Measurements from ENCODE around the gene LRIT2. TPM values are rescaled to one million over a fixed set of nuclear protein-coding genes. Genes with fewer than 3 reads are reported as not detected.

The LRIT2 gene, protein sequence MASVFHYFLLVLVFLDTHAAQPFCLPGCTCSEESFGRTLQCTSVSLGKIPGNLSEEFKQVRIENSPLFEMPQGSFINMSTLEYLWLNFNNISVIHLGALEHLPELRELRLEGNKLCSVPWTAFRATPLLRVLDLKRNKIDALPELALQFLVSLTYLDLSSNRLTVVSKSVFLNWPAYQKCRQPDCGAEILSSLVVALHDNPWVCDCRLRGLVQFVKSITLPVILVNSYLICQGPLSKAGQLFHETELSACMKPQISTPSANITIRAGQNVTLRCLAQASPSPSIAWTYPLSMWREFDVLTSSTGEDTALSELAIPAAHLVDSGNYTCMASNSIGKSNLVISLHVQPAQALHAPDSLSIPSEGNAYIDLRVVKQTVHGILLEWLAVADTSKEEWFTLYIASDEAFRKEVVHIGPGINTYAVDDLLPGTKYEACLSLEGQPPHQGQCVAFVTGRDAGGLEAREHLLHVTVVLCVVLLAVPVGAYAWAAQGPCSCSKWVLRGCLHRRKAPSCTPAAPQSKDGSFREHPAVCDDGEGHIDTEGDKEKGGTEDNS
- total RNA-seq, result not detected

DNA sequence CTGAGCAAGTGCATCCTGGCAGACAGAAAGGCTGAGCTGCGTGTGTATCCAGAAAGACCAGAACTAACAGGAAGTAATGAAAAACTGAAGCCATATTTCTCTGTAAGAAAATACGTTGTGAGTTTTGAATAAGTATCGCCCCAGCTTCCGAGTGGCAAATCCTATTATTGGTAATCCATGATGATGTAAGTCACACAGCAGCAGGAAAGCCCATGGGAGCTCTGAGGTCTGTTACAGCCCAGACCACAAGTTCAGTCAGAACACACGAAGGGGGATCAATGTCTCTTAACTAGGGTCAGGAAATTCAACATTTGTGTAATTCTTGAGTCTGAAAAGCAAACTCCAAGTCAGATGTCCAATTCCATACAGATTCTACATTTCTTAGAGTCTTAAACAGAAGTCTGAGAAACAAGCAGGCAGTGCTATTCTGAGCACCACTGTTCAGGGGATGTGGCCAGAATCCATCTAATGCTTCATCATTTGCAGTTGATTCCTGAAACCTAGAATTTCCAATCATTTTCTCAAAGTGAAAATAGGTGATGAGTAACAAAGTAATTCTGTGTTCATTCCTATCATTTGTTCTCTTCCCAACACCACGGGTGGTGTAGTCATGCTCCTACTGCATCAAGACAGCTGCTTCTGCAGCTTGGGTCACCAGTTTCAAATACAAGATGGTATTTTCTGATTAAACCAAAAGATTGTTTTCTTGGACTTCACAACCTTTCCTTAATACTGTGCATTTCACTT, at the start of gene LRIT2:
TSS of gene LRIT2 (minus strand) at position 118 of the 747 bp plus-strand sequence. CDS start at position 94, 24 bp downstream.
- ATAC-seq, result no peak
- TF ChIP-seq, protein P1, sequence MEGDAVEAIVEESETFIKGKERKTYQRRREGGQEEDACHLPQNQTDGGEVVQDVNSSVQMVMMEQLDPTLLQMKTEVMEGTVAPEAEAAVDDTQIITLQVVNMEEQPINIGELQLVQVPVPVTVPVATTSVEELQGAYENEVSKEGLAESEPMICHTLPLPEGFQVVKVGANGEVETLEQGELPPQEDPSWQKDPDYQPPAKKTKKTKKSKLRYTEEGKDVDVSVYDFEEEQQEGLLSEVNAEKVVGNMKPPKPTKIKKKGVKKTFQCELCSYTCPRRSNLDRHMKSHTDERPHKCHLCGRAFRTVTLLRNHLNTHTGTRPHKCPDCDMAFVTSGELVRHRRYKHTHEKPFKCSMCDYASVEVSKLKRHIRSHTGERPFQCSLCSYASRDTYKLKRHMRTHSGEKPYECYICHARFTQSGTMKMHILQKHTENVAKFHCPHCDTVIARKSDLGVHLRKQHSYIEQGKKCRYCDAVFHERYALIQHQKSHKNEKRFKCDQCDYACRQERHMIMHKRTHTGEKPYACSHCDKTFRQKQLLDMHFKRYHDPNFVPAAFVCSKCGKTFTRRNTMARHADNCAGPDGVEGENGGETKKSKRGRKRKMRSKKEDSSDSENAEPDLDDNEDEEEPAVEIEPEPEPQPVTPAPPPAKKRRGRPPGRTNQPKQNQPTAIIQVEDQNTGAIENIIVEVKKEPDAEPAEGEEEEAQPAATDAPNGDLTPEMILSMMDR (IDR thresholded peaks at IDR 0.05 in 4 of 5, conservative IDR thresholded peaks at IDR 0.05 in 1 of 5), result no peak
- TF ChIP-seq POLR2A (IDR thresholded peaks at IDR 0.05), result no peak
- in situ Hi-C loops (cut with MboI; ENCODE audit: low sequenced_read_pairs in 4 of 4) (no loop called here), intact Hi-C loops (cut with DNase I; ENCODE audit: low total_unique reads) (no loop called here)
- no peaks in the 10 kb centered on the region for H3K9me3 ChIP-seq
- no peaks in the 10 kb centered on the region for H3K4me1 ChIP-seq
- no peak for DNase-seq
- no peak within 1 kb of the TSS for H3K27ac ChIP-seq
- no peaks in the 10 kb centered on the region for H3K27me3 ChIP-seq
- H3K4me3 ChIP-seq, result no peak within 1 kb of the TSS
- H3K36me3 ChIP-seq, result no peaks in the 10 kb centered on the region

DNA sequence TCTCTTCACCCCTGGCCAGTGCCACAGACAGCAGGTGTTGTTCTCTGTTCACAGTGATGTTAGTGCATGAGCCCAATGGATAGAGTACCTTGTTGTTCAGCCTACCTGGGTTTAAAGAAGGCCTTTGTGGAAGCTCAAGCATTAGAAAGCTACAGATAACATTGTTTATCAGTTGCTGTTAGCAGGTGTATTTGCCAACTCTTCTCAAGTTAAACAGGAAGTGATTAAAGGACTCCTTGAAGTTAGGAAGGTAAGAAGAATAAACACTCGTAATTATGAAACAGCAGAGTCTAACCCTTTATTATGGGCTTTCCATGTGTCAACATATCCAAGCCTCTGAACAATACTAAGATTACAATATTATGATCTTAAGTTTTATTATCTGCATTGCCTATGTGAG, 45.4 kb upstream of the LRIT2 start:
- DNase-seq (no peak), ATAC-seq (no peak)
- TF ChIP-seq, protein P1 (IDR thresholded peaks at IDR 0.05 in 4 of 5, conservative IDR thresholded peaks at IDR 0.05 in 1 of 5), result no peak
- no peak for TF ChIP-seq POLR2A (IDR thresholded peaks at IDR 0.05)
- Histone ChIP-seq H3K27ac (no peak overlapping the region), H3K9me3 (no peaks in the 10 kb centered on the region), H3K4me3 (no peak overlapping the region), H3K4me1 (no peaks in the 10 kb centered on the region), H3K27me3 (peaks cover 0 to 5% (median 5%) of the 10 kb centered on the region in 3 donors), H3K36me3 (no peaks in the 10 kb centered on the region)
- in situ Hi-C loops (cut with MboI; ENCODE audit: low sequenced_read_pairs in 4 of 4), result no loop called here
- intact Hi-C loops (cut with DNase I; ENCODE audit: low total_unique reads), result no loop called here

DNA sequence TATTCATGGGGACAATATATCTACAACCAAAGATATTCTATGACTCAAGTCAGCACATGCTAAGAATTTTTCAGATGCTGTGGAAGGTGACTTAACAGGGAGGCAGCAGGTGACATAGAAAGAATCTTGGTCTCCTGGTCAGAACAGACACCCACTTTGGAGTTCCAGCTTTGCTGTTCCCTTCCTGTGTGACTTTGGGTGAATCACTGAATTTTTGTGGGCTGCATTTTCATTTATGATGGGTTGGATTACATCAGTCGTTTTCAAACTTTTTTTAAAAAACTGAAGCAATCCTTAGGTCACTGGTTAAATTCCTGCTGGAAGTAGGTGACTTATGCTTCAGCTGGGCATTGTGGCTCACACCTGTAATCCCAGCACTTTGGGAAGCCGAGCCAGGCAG, 44.4 kb upstream of the LRIT2 start:
- ATAC-seq, result no peak
- intact Hi-C loops (cut with DNase I; ENCODE audit: low total_unique reads), result no loop called here

DNA sequence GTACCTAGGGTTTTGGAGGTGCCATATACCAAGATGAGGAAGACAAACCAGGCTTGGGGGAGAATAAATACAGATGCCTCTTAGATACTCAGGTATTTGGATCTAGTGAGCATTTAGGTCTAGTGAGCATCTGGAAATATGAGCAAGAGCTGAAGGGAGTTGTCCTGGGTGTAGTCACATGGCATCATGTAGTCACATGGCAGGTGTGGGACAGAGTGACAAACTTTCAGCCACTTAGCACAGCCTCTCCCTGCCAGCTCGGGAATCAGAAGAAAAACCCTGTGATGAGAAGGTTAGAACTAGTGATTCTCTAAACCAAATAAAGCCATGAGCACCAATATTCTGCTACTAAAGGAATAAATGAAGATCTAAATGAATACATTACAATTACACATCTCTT, 43.8 kb upstream of the LRIT2 start:
- Histone ChIP-seq H3K4me1 (no peaks in the 10 kb centered on the region), H3K27ac (no peak overlapping the region), H3K36me3 (no peaks in the 10 kb centered on the region), H3K27me3 (peaks cover 0 to 5% (median 5%) of the 10 kb centered on the region in 3 donors), H3K9me3 (no peaks in the 10 kb centered on the region), H3K4me3 (no peak overlapping the region)
- ATAC-seq (no peak), DNase-seq (no peak)
- intact Hi-C loops (cut with DNase I; ENCODE audit: low total_unique reads) (no loop called here), in situ Hi-C loops (cut with MboI; ENCODE audit: low sequenced_read_pairs in 4 of 4) (loop anchor here in 3 of 4 donors (5.0 to 10.0 kb wide), 4 partner anchors 96 to 263 kb away; no protein-coding TSS in a partner anchor)
- no peak for TF ChIP-seq POLR2A (IDR thresholded peaks at IDR 0.05)
- TF ChIP-seq, protein P1 (IDR thresholded peaks at IDR 0.05 in 4 of 5, conservative IDR thresholded peaks at IDR 0.05 in 1 of 5), result no peak

More for the DNA sequence above, 44.4 kb upstream of the LRIT2 start:
- in situ Hi-C loops (cut with MboI; ENCODE audit: low sequenced_read_pairs in 4 of 4), result loop anchor here in 3 of 4 donors (5.0 to 10.0 kb wide), 4 partner anchors 95 to 263 kb away; no protein-coding TSS in a partner anchor
- H3K36me3 ChIP-seq, result no peaks in the 10 kb centered on the region
- H3K27me3 ChIP-seq, result peaks cover 0 to 5% (median 5%) of the 10 kb centered on the region in 3 donors
- no peaks in the 10 kb centered on the region for H3K4me1 ChIP-seq
- DNase-seq, result no peak
- no peak for TF ChIP-seq POLR2A (IDR thresholded peaks at IDR 0.05)
- TF ChIP-seq, protein P1 (IDR thresholded peaks at IDR 0.05 in 4 of 5, conservative IDR thresholded peaks at IDR 0.05 in 1 of 5), result no peak
- no peak overlapping the region for H3K27ac ChIP-seq
- no peak overlapping the region for H3K4me3 ChIP-seq
- no peaks in the 10 kb centered on the region for H3K9me3 ChIP-seq
